Stimulated activated CD4-positive, alpha-beta T cell treated with anti-CD3 and anti-CD28 coated beads, TNF-alpha, amount 100 ng/mL, for 1 hour (primary cell): ENCODE results near the gene RAB6A.
"Not testable (repeated sequence)": the region's sequence is repeated elsewhere in the genome, so short reads cannot be mapped to it uniquely, and the experiment has no call there.

ENCODE experiments used
- DNase-seq, 3 donors: peaks; one replicate each; pipeline ENCODE4 v3.0.0-alpha.2; 2020; ENCODE audit warnings: low read depth in 3 of 3, low spot score in 1 of 3

RAB6A gene

GRCh38 chr11:73766763-73767162, 5.9 kb upstream of the RAB6A start:
- no peak for DNase-seq

- no peak for DNase-seq
Measured at GRCh38 chr11:73762732-73763131, 1.9 kb upstream of the RAB6A start.

GRCh38 chr11:73761403-73761945, 600 bp upstream of the RAB6A start:
- DNase-seq: no peak

GRCh38 chr11:73760135-73760678, 667 bp downstream of the RAB6A start:
- no peak for DNase-seq

GRCh38 chr11:73759610-73760134, 1.2 kb downstream of the RAB6A start:
- no peak for DNase-seq

- no peak for DNase-seq
Measured at GRCh38 chr11:73758451-73758850, 2.4 kb downstream of the RAB6A start.

- DNase-seq: no peak
Measured at GRCh38 chr11:73757598-73757997, 3.3 kb downstream of the RAB6A start.

- DNase-seq: no peak
Measured at GRCh38 chr11:73755670-73756069, 5.2 kb downstream of the RAB6A start.

GRCh38 chr11:73753938-73754337, 6.9 kb downstream of the RAB6A start:
- no peak for DNase-seq

GRCh38 chr11:73752903-73753302, 8.0 kb downstream of the RAB6A start:
- DNase-seq: no peak

GRCh38 chr11:73752216-73752867, 8.5 kb downstream of the RAB6A start:
- DNase-seq: no peak

- not testable (repeated sequence) for DNase-seq
Measured at GRCh38 chr11:73750862-73751261, 10.0 kb downstream of the RAB6A start.

- DNase-seq: no peak
Measured at GRCh38 chr11:73750228-73750627, 10.6 kb downstream of the RAB6A start.

- DNase-seq: no peak
Measured at GRCh38 chr11:73749118-73749517, 11.8 kb downstream of the RAB6A start.

GRCh38 chr11:73748300-73748699, 12.6 kb downstream of the RAB6A start:
- no peak for DNase-seq

- DNase-seq: no peak
Measured at GRCh38 chr11:73747762-73748161, 13.1 kb downstream of the RAB6A start.

- DNase-seq: no peak
Measured at GRCh38 chr11:73746701-73747100, 14.2 kb downstream of the RAB6A start.

GRCh38 chr11:73743045-73743444, 17.8 kb downstream of the RAB6A start:
- DNase-seq: no peak

- not testable (repeated sequence) for DNase-seq
Measured at GRCh38 chr11:73735959-73736358, 24.9 kb downstream of the RAB6A start.

- DNase-seq: no peak
Measured at GRCh38 chr11:73734993-73735392, 25.9 kb downstream of the RAB6A start.

GRCh38 chr11:73734011-73734410, 26.9 kb downstream of the RAB6A start:
- not testable (repeated sequence) for DNase-seq

- not testable (repeated sequence) for DNase-seq
Measured at GRCh38 chr11:73732936-73733335, 27.9 kb downstream of the RAB6A start.
